Peyer's patch (tissue), 4 donors: ENCODE data around the gene AK9. TPM values are rescaled to one million over a fixed set of nuclear protein-coding genes. Genes with fewer than 3 reads are reported as not detected.

Experiments
- DNase-seq, 3 donors: peaks; one replicate each; pipeline ENCODE4 v3.0.0-alpha.2; 2017 to 2019
- H3K27ac ChIP-seq, 4 donors: fragments of 200-600 bp; sonication (generic); one replicate each; pipeline ENCODE4 v1.5.1; 2016 to 2019
- H3K27me3 ChIP-seq, 2 donors: fragments of 200-600 bp; sonication (generic); one replicate each; pipeline ENCODE4 v1.5.1; 2019
- H3K36me3 ChIP-seq, 3 donors: fragments of 200-600 bp; sonication (generic); one replicate each; pipeline ENCODE4 v1.5.1; 2016 to 2019
- H3K4me1 ChIP-seq, 4 donors: fragments of 200-600 bp; sonication (generic); one replicate each; pipeline ENCODE4 v1.5.1; 2016 to 2019
- H3K4me3 ChIP-seq, 4 donors: fragments of 200-600 bp; sonication (generic); 1 replicate in 3 of 4; 2 replicates in 1 of 4; pipeline ENCODE4 v1.5.1; 2016 to 2019; ENCODE audit warnings: mild to moderate bottlenecking in 1 of 4
- H3K9me3 ChIP-seq, 4 donors: fragments of 200-600 bp; sonication (generic); one replicate each; pipeline ENCODE4 v1.5.1; 2016 to 2019; ENCODE audit warnings: mild to moderate bottlenecking in 1 of 4
- CTCF ChIP-seq, 6 experiments: fragments of 450-650 bp in 4 of 6; fragments of 200-600 bp in 2 of 6; sonication (generic) in 1 of 6; IDR thresholded peaks; one replicate each; pipeline ENCODE4 v1.5.1; 2017 to 2019; ENCODE audit warnings: antibody characterized with exemption in 6 of 6, mild to moderate bottlenecking in 3 of 6, moderate library complexity in 1 of 6
- POLR2A ChIP-seq, 2 donors: fragments of 450-650 bp; IDR thresholded peaks; one replicate each; pipeline ENCODE4 v1.5.1; 2017; ENCODE audit warnings: antibody characterized with exemption in 2 of 2, mild to moderate bottlenecking in 2 of 2, moderate library complexity in 2 of 2
- total RNA-seq, 4 donors: library from RNA; depleted of rRNA; stranded (reverse); fragments of >200 nt; gene quantifications; one replicate each; pipeline ENCODE4 v1.1.0, GENCODE V29; 2016

AK9 gene
- total RNA-seq, 4 donors from 2014 or later, result 7.9 to 66.0 (median 9.7) TPM

GRCh38 chr6:109458774-109459531 is 232.0 kb downstream of the AK9 start:
- H3K27me3 ChIP-seq, result no peaks in the 10 kb centered on the region
- peaks cover 0 to 28% (median 19%) of the 10 kb centered on the region in 4 donors for H3K4me1 ChIP-seq
- H3K9me3 ChIP-seq, result no peaks in the 10 kb centered on the region
- peaks cover 0 to 15% (median 0%) of the 10 kb centered on the region in 3 donors for H3K36me3 ChIP-seq
- no peak overlapping the region for H3K4me3 ChIP-seq
- peak in 2 of 3 donors; percentile 61 to 62 for DNase-seq
- TF ChIP-seq CTCF (IDR thresholded peaks at IDR 0.05) (no peak), POLR2A (IDR thresholded peaks at IDR 0.05) (no peak)
- H3K27ac ChIP-seq, result peak overlapping the region in 2 of 4 donors; percentile 6 to 96

GRCh38 chr6:109457562-109457996 is 233.4 kb downstream of the AK9 start:
- Histone ChIP-seq H3K9me3 (no peaks in the 10 kb centered on the region), H3K4me1 (peaks cover 0 to 33% (median 24%) of the 10 kb centered on the region in 4 donors), H3K4me3 (no peak overlapping the region), H3K36me3 (peaks cover 0 to 27% (median 0%) of the 10 kb centered on the region in 3 donors), H3K27ac (peak overlapping the region; percentile 92 to 98 (median 94)), H3K27me3 (no peaks in the 10 kb centered on the region)
- DNase-seq, result peak in 2 of 3 donors; percentile 18 to 41
- TF ChIP-seq POLR2A (IDR thresholded peaks at IDR 0.05), result no peak
- TF ChIP-seq CTCF (IDR thresholded peaks at IDR 0.05), result no peak

- TF ChIP-seq CTCF (IDR thresholded peaks at IDR 0.05) (no peak), POLR2A (IDR thresholded peaks at IDR 0.05) (peak; percentile 69 to 87)
- Histone ChIP-seq H3K4me1 (peaks cover 0 to 33% (median 24%) of the 10 kb centered on the region in 4 donors), H3K9me3 (no peaks in the 10 kb centered on the region), H3K27ac (peak overlapping the region; percentile 92 to 98 (median 94)), H3K4me3 (peak overlapping the region; percentile 68 to 79 (median 72)), H3K36me3 (peaks cover 0 to 29% (median 0%) of the 10 kb centered on the region in 3 donors), H3K27me3 (no peaks in the 10 kb centered on the region)
- peak in 2 of 3 donors; percentile 70 to 78 for DNase-seq
These were observed 234.1 kb downstream of the AK9 start for GRCh38 chr6:109456710-109457561.

GRCh38 chr6:109456111-109456583 is 234.9 kb downstream of the AK9 start:
- Histone ChIP-seq H3K27ac (peak overlapping the region; percentile 92 to 98 (median 94)), H3K4me1 (peaks cover 0 to 33% (median 24%) of the 10 kb centered on the region in 4 donors), H3K36me3 (peaks cover 0 to 28% (median 0%) of the 10 kb centered on the region in 3 donors), H3K27me3 (no peaks in the 10 kb centered on the region), H3K4me3 (peak overlapping the region; percentile 68 to 79 (median 72)), H3K9me3 (no peaks in the 10 kb centered on the region)
- peak in 2 of 3 donors; percentile 75 to 78 for DNase-seq
- peak; percentile 71 to 75 for TF ChIP-seq POLR2A (IDR thresholded peaks at IDR 0.05)
- TF ChIP-seq CTCF (IDR thresholded peaks at IDR 0.05), result no peak

GRCh38 chr6:109455437-109456110 is 235.4 kb downstream of the AK9 start, which contains the start of gene MICAL1:
Gene MICAL1, minus strand, starts transcription at chr6:109455772. Its CDS starts 1,576 bp downstream, at chr6:109454196.
- peak; percentile 87 to 94 (median 93) for DNase-seq
- peak within 1 kb of the TSS; percentile 92 to 98 (median 94) for H3K27ac ChIP-seq
- no peaks in the 10 kb centered on the region for H3K27me3 ChIP-seq
- peak within 1 kb of the TSS; percentile 68 to 79 (median 72) for H3K4me3 ChIP-seq
- peak; percentile 0 to 47 for TF ChIP-seq POLR2A (IDR thresholded peaks at IDR 0.05)
- TF ChIP-seq CTCF (IDR thresholded peaks at IDR 0.05), result peak; percentile 27 to 70 (median 50)
- H3K36me3 ChIP-seq, result peaks cover 0 to 27% (median 0%) of the 10 kb centered on the region in 3 donors
- H3K4me1 ChIP-seq, result peaks cover 0 to 35% (median 24%) of the 10 kb centered on the region in 4 donors
- H3K9me3 ChIP-seq, result no peaks in the 10 kb centered on the region
